Body of pancreas (tissue), 4 donors: Measurements from ENCODE around the gene UFM1. TPM values are rescaled to one million over a fixed set of nuclear protein-coding genes. Genes with fewer than 3 reads are reported as not detected.

Source experiments
- ATAC-seq: fragments of 150-250 bp; one replicate; pipeline ENCODE4 v1.9.1; 2016
- DNase-seq, 4 donors: peaks; one replicate each; pipeline ENCODE4 v3.0.0-alpha.2; 2019
- H3K27ac ChIP-seq, 4 donors: fragments of 200-600 bp; sonication (generic); 1 replicate in 3 of 4; 2 replicates in 1 of 4; pipeline versions ENCODE4 v1.5.1 to v1.6.1; 2016 to 2019; ENCODE audit warnings: mild to moderate bottlenecking in 1 of 4, mixed read lengths in 1 of 4, moderate library complexity in 1 of 4
- H3K27me3 ChIP-seq, 2 donors: fragments of 200-600 bp; sonication (generic); one replicate each; pipeline ENCODE4 v1.6.0; 2016; ENCODE audit warnings: mild to moderate bottlenecking in 1 of 2
- H3K36me3 ChIP-seq, 2 donors: fragments of 200-600 bp; sonication (generic); replicated peaks in 1 of 2; 2 replicates each; pipeline ENCODE4 v1.5.1; 2016; ENCODE audit warnings: low read depth in 2 of 2; ENCODE audit not compliant: insufficient read depth in 1 of 2
- H3K4me1 ChIP-seq: fragments of 200-600 bp; sonication (generic); one replicate; pipeline ENCODE4 v1.6.0; 2016
- H3K4me3 ChIP-seq, 2 donors: fragments of 200-600 bp; sonication (generic); 1 replicate in 1 of 2; 2 replicates in 1 of 2; pipeline ENCODE4 v1.5.1; 2016 to 2019
- H3K9me3 ChIP-seq, 3 donors: fragments of 200-600 bp; sonication (generic); 1 replicate in 2 of 3; 2 replicates in 1 of 3; pipeline ENCODE4 v1.5.1; 2016
- CTCF ChIP-seq, 7 experiments: fragments of 450-650 bp in 4 of 7; fragments of 200-600 bp in 3 of 7; sonication (generic) in 3 of 7; IDR thresholded peaks; one replicate each; pipeline ENCODE4 v1.5.1; 2016 to 2019; ENCODE audit warnings: antibody characterized with exemption in 7 of 7
- POLR2A ChIP-seq, 3 donors: fragments of 450-650 bp; IDR thresholded peaks; one replicate each; pipeline ENCODE4 v1.6.1; 2016; ENCODE audit warnings: antibody characterized with exemption in 3 of 3, mild to moderate bottlenecking in 2 of 3
- WGBS, 2 donors: methylation state at CpG; one replicate each; pipeline ENCODE4 v1.1.5; 2017; 5-methylcytosine and 5-hydroxymethylcytosine counted together
- intact Hi-C: fragments of 100-400 bp; cut with DNase I; formaldehyde crosslinking; loops from one replicate; pipeline ENCODE4 v1.15.1; 2023
- total RNA-seq, 2 donors: library from RNA; depleted of rRNA; stranded (reverse); fragments of >200 nt; gene quantifications; one replicate each; pipeline ENCODE4 v1.1.0, GENCODE V29; 2016

UFM1 gene
- total RNA-seq, 2 donors from 2014 or later: 44.8 to 65.9 TPM

- intact Hi-C loops: no loop called here
- ATAC-seq (no peak), DNase-seq (no peak)
- 14 to 45% methylated on average over 1 of the region's 1 CpG for WGBS, 2 donors
- no peaks in the 10 kb centered on the region for H3K4me1 ChIP-seq
- H3K4me3 ChIP-seq: no peak overlapping the region
- H3K27me3 ChIP-seq: no peaks in the 10 kb centered on the region
- TF ChIP-seq CTCF (IDR thresholded peaks at IDR 0.05): no peak
- no peak for TF ChIP-seq POLR2A (IDR thresholded peaks at IDR 0.05)
- no peaks in the 10 kb centered on the region for H3K9me3 ChIP-seq
- H3K36me3 ChIP-seq: no peaks in the 10 kb centered on the region
- H3K27ac ChIP-seq: no peak overlapping the region
Observed at GRCh38 chr13:38394777-38395496, 45.3 kb downstream of the UFM1 start.

GRCh38 chr13:38395497-38395788 is 45.8 kb downstream of the UFM1 start:
- Histone ChIP-seq H3K4me3 (no peak overlapping the region), H3K9me3 (no peaks in the 10 kb centered on the region), H3K27me3 (no peaks in the 10 kb centered on the region), H3K4me1 (no peaks in the 10 kb centered on the region), H3K36me3 (no peaks in the 10 kb centered on the region), H3K27ac (no peak overlapping the region)
- 82 to 89% methylated on average over 3 of the region's 3 CpGs for WGBS, 2 donors
- DNase-seq: no peak
- TF ChIP-seq POLR2A (IDR thresholded peaks at IDR 0.05): no peak
- TF ChIP-seq CTCF (IDR thresholded peaks at IDR 0.05): no peak
- intact Hi-C loops: no loop called here
- ATAC-seq: no peak

GRCh38 chr13:38398711-38399493 is 49.3 kb downstream of the UFM1 start:
- no peaks in the 10 kb centered on the region for H3K27me3 ChIP-seq
- H3K36me3 ChIP-seq: no peaks in the 10 kb centered on the region
- intact Hi-C loops: no loop called here
- no peaks in the 10 kb centered on the region for H3K4me1 ChIP-seq
- no peak overlapping the region for H3K4me3 ChIP-seq
- WGBS, 2 donors: 69 to 74% methylated on average over 5 of the region's 5 CpGs
- ATAC-seq (no peak), DNase-seq (no peak)
- TF ChIP-seq POLR2A (IDR thresholded peaks at IDR 0.05): no peak
- no peak for TF ChIP-seq CTCF (IDR thresholded peaks at IDR 0.05)
- H3K9me3 ChIP-seq: no peaks in the 10 kb centered on the region
- no peak overlapping the region for H3K27ac ChIP-seq

- H3K27me3 ChIP-seq: no peaks in the 10 kb centered on the region
- H3K27ac ChIP-seq: no peak overlapping the region
- DNase-seq: no peak
- TF ChIP-seq CTCF (IDR thresholded peaks at IDR 0.05): no peak
- no peak for TF ChIP-seq POLR2A (IDR thresholded peaks at IDR 0.05)
- H3K4me1 ChIP-seq: no peaks in the 10 kb centered on the region
- H3K9me3 ChIP-seq: no peaks in the 10 kb centered on the region
- no peak for ATAC-seq
- no peaks in the 10 kb centered on the region for H3K36me3 ChIP-seq
- intact Hi-C loops: no loop called here
- WGBS, 2 donors: 30 to 31% methylated on average over 2 of the region's 2 CpGs
- no peak overlapping the region for H3K4me3 ChIP-seq
Observed at GRCh38 chr13:38399535-38399934, 49.9 kb downstream of the UFM1 start.

GRCh38 chr13:38401276-38401675 is 51.6 kb downstream of the UFM1 start:
- TF ChIP-seq POLR2A (IDR thresholded peaks at IDR 0.05): no peak
- TF ChIP-seq CTCF (IDR thresholded peaks at IDR 0.05): no peak
- H3K4me1 ChIP-seq: no peaks in the 10 kb centered on the region
- H3K36me3 ChIP-seq: no peaks in the 10 kb centered on the region
- no peak overlapping the region for H3K27ac ChIP-seq
- no peak overlapping the region for H3K4me3 ChIP-seq
- DNase-seq (no peak), ATAC-seq (no peak)
- intact Hi-C loops: no loop called here
- H3K9me3 ChIP-seq: no peaks in the 10 kb centered on the region
- H3K27me3 ChIP-seq: no peaks in the 10 kb centered on the region
